ENCODE measurements around the gene PNPO. TPM values are rescaled to one million over a fixed set of nuclear protein-coding genes. Genes with fewer than 3 reads are reported as not detected.

The PNPO gene
- total and polyA plus RNA-seq, 2 of the 13 experiments (the other 11 are each of a cell fraction or from before 2014, with no cell fraction given), result 47.9 to 63.3 TPM

DNA sequence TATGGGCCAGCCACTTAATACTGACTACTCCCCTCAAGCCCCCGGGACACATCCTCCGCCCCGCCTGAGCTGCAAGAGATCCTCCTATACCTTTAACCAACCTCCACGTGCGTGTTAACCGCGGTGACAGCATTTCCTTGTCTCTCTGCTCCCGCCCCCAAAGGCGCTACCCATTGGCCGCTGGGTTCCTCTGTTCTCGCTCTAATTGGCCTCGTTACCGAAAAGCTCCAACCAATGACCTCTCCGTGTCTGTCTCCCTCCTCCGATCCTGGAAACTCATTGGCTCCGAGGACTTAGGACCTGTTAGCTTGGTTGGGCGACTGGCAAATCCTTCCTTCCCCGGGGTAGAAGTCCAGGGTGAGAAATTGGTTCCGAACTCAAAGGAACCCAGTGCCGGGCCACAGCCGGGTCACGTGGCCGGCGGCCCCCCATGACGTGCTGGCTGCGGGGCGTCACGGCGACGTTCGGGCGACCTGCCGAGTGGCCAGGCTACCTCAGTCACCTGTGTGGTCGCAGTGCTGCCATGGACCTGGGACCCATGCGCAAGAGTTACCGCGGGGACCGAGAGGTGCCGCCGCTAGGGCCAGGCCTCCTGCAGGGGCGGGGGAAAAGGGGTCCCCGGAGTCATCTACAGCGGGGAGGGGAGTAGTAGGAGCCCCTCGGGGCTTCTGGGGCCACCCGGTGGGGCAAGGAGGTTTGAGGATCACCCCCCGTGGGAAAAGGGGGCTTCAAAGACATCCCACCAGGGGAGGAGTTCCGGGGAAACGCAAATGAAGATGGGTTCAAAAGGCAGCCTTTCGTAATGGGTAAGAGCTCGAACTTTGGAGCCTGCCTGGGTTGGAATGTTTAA, at the start of gene PNPO (continued):
- TF ChIP-seq, protein P1, sequence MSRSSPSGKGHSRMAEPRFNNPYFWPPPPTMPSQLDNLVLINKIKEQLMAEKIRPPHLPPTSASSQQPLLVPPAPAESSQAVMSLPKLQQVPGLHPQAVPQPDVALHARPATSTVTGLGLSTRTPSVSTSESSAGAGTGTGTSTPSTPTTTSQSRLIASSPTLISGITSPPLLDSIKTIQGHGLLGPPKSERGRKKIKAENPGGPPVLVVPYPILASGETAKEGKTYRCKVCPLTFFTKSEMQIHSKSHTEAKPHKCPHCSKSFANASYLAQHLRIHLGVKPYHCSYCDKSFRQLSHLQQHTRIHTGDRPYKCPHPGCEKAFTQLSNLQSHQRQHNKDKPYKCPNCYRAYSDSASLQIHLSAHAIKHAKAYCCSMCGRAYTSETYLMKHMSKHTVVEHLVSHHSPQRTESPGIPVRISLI (CRISPR knock-in tag; IDR thresholded peaks at IDR 0.05; ENCODE audit: borderline replicate concordance), result no peak
- TF ChIP-seq HMG20A (CRISPR knock-in tag; IDR thresholded peaks at IDR 0.05; ENCODE audit: borderline replicate concordance), result no peak
- TF ChIP-seq ZFYVE20 (CRISPR knock-in tag; IDR thresholded peaks at IDR 0.05; ENCODE audit: borderline replicate concordance, low read depth), result peak; percentile 44; the same call in 1 of the 2 replicates
- TF ChIP-seq ZNF607 (CRISPR knock-in tag; IDR thresholded peaks at IDR 0.05; ENCODE audit: borderline replicate concordance), result peak; percentile 99
- TF ChIP-seq HOXA5 (CRISPR knock-in tag; IDR thresholded peaks at IDR 0.05), result peak; percentile 85; the same call in 1 of the 2 replicates
- TF ChIP-seq NFE2L2 (IDR thresholded peaks at IDR 0.05; ENCODE audit: low read length), result no peak
- TF ChIP-seq ZNF17 (CRISPR knock-in tag; IDR thresholded peaks at IDR 0.05), result no peak
- peak; percentile 67 for TF ChIP-seq SRSF1 (optimal IDR thresholded peaks at IDR 0.05; ENCODE audit: low read depth, low read length)
- TF ChIP-seq NR2F2 (IDR thresholded peaks at IDR 0.05; ENCODE audit: borderline replicate concordance, low read depth), result no peak
- TF ChIP-seq, protein P2, sequence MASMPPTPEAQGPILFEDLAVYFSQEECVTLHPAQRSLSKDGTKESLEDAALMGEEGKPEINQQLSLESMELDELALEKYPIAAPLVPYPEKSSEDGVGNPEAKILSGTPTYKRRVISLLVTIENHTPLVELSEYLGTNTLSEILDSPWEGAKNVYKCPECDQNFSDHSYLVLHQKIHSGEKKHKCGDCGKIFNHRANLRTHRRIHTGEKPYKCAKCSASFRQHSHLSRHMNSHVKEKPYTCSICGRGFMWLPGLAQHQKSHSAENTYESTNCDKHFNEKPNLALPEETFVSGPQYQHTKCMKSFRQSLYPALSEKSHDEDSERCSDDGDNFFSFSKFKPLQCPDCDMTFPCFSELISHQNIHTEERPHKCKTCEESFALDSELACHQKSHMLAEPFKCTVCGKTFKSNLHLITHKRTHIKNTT (CRISPR knock-in tag; IDR thresholded peaks at IDR 0.05), result no peak
- TF ChIP-seq ZNF883 (CRISPR knock-in tag; IDR thresholded peaks at IDR 0.05; ENCODE audit: not compliant biosample characterization), result peak; percentile 59
- no peak for TF ChIP-seq U2AF1 (optimal IDR thresholded peaks at IDR 0.05; ENCODE audit: low read depth, low read length)
- TF ChIP-seq ZNF614 (CRISPR knock-in tag; IDR thresholded peaks at IDR 0.05; ENCODE audit: borderline replicate concordance), result peak; percentile 76
- TF ChIP-seq CEBPG (CRISPR knock-in tag; IDR thresholded peaks at IDR 0.05), result peak; percentile 33; the same call in 1 of the 2 replicates
- peak; percentile 67 for TF ChIP-seq PITX1 (CRISPR knock-in tag; IDR thresholded peaks at IDR 0.05)
- TF ChIP-seq ZNF652 (CRISPR knock-in tag; IDR thresholded peaks at IDR 0.05; ENCODE audit: borderline replicate concordance, low read depth), result peak; percentile 13; the same call in 1 of the 2 replicates
- no peak; the same call in 1 of the 2 replicates for TF ChIP-seq PAF1 (CRISPR knock-in tag; IDR thresholded peaks at IDR 0.05)
- TF ChIP-seq, protein P3, sequence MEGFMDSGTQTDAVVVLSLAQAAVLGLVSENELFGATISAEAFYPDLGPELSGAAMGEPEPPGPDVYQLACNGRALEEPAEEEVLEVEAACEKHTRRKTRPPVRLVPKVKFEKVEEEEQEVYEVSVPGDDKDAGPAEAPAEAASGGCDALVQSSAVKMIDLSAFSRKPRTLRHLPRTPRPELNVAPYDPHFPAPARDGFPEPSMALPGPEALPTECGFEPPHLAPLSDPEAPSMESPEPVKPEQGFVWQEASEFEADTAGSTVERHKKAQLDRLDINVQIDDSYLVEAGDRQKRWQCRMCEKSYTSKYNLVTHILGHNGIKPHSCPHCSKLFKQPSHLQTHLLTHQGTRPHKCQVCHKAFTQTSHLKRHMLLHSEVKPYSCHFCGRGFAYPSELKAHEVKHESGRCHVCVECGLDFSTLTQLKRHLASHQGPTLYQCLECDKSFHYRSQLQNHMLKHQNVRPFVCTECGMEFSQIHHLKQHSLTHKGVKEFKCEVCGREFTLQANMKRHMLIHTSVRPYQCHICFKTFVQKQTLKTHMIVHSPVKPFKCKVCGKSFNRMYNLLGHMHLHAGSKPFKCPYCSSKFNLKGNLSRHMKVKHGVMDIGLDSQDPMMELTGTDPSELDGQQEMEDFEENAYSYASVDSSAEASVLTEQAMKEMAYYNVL (CRISPR knock-in tag; IDR thresholded peaks at IDR 0.05; ENCODE audit: borderline replicate concordance), result 0 out of 2 replicates have a peak, but pooled peaks have one; percentile 75
- peak; percentile 87; the same call in 1 of the 2 replicates for TF ChIP-seq GLI4 (CRISPR knock-in tag; IDR thresholded peaks at IDR 0.05; ENCODE audit: borderline replicate concordance)
- TF ChIP-seq SOX13 (IDR thresholded peaks at IDR 0.05), result no peak
- TF ChIP-seq SOX13 (CRISPR knock-in tag; conservative IDR thresholded peaks at IDR 0.05 in 1 of 2, IDR thresholded peaks at IDR 0.05 in 1 of 2), result peak in 1 of 2 experiments; percentile 4; a peak in 1 of 4 replicates
